Measurements from ENCODE around the gene CRADD.
"Not testable (repeated sequence)": the region's sequence is repeated elsewhere in the genome, so short reads cannot be mapped to it uniquely, and the experiment has no call there.

The CRADD gene

DNA sequence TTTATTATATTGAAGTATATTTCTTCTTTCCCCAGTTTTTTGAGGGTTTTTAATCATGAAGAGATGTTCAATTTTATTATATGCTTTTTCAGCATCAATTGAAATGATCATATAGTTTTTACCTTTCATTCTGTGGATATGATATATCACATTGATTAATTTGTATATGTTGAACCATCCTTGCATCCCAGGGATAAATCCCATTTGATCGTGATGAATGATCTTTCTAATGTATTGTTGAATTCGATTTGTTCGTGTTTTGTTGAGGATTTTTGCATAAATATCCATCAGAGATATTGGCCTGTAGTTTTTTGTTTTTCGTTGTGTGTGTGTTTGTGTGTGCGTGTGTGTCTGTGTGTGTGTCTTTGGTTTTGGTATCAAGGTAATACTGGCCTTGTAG, 196.4 kb downstream of the CRADD start:
- no peak for DNase-seq (ENCODE audit: low read depth)

DNA sequence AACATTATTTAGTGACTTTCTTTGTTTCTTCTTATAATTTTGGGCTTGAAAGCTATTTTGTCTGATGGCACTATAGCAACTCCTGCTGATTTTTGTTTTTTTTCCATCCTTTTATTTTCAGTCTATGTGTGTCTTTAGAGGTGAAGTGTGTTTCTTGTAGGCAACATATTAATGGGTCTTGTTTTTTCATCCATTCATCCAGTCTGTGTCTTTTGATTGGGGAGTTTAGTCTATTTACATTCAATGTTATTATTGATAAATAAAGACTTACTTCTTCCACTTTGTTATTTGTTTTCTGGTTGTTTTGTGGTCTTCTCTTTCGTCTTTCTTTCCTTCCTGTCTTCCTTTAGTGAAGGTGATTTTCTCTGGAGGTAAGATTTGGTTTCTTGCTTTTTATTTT, 198.0 kb downstream of the CRADD start:
- no peak for DNase-seq (ENCODE audit: low read depth)

GRCh38 chr12:93876360-93876759, 199.2 kb downstream of the CRADD start:
- DNase-seq (ENCODE audit: low read depth): no peak

DNA sequence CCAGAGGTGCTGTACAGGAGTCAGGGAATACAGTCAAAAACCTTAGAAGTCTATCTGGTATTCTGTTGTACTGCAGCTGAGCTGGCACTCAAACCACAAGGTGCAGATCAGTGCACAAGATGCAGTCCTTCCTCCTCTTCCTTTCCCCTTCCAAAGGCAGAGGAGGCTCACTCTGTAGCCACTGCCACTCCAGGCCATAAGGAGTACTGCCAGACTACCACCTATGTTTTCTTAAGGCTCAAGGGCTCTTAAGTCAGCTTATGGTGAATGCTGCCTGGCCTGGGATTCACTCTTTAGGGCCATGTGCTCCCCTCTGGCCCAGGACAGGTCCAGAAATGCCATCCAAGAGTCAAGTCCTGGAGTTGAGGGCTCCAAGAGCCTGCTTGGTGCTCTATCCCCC, 200.3 kb downstream of the CRADD start:
- no peak for DNase-seq (ENCODE audit: low read depth)

GRCh38 chr12:93879476-93880421, 202.6 kb downstream of the CRADD start:
- DNase-seq (ENCODE audit: low read depth): no peak

DNA sequence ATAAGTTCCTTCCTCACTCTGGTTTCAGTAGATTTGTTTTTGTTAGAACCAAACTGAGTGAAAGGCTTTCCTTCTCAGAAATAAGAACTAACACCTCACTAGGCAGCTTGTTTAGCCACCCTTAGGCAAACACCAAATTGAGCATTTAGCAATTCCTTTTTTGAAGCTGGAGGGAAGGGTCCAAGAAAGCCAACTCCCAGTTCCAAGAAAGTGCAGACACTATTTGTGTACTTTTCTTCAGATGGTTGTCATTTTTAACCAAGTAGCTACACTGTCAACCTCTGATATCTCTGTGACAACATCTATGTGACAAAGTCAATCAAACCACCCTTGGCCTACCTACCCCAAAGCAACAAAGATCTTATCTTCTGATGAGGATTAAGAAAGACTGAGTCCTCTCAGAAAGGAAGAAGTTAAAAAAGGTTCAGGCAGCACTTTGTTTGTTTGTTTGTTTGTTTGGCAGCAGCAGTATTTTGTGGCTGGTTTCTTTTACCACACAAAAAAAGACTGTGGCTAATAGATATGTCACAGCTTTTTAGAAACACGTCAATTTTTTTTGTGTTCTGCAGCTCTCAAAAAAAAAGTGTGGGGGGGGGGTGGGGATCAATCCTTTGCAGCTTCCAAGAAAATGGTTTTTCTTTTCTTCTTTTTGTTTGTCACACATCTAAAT, 203.8 kb downstream of the CRADD start:
- no peak for DNase-seq (ENCODE audit: low read depth)

GRCh38 chr12:93882763-93883162, 205.6 kb downstream of the CRADD start:
- DNase-seq (ENCODE audit: low read depth): no peak

GRCh38 chr12:93883436-93884154, 206.4 kb downstream of the CRADD start:
- no peak for DNase-seq (ENCODE audit: low read depth)

GRCh38 chr12:93884794-93885460, 207.8 kb downstream of the CRADD start:
- no peak for DNase-seq (ENCODE audit: low read depth)

- DNase-seq (ENCODE audit: low read depth): not testable (repeated sequence)
Observed at GRCh38 chr12:93885973-93886532, 208.9 kb downstream of the CRADD start.

DNA sequence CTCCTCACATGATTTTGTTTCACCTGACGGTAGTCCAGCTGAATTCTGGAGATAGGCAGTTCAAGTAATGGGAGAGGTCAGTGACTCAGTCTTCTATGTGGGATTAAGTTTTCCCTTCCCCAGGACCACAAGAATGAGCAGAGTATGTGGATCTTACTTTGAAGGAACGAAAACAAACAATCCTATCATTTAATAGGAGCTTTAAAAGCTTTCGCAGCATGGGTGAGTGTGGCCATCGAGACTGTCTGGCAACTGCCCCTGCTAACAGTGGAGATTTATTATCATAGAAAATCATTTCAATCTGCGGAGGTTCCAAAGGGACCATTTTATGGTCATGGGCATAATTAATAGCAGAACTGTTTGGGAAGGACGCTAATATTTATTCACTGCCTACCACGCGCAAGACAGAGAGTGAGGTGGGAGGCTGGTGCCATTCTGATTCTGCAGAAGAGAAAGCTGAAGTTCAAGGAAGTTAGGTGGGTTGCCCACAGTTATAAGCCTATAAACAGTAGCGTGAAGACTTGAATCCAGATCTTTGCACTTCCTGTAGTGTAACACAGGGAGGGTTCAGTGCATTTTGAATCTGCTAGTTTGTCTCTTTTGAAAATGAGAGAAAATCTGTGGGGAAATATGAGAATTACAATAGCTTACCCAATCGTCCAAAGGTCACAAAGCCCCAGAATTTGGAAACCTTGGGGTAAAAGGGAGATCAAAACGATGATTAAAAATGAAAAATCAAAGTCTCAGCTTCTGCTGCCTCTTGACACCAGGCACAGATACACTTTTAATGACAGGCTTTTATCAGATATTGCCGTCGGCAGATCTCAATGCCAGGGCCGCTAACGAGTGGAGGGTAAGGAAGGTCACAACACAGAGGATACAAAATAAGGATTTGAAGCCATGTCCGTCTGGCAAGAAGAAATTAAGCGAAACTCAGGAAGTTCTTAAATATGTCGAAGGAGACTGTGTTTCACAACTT, 209.6 kb downstream of the CRADD start:
- DNase-seq (ENCODE audit: low read depth): no peak

DNA sequence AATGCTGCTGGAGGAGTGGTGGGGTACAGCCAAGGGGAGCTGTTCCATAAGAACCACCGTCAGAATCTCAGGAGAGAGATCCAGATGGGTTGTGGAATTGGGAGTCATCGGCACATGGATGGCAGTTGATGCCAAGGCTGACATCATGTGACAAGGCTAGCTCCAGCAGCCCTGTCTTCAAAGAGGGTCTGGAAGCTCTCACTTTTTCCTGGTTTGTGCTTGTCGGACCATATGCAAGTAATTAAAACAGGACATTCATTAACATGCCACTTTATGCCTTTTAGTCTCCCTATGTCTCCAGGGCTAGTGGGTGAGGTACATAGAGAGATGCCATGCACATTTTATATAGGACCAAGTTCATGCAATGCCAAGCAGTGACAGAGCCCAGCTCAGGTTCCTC, 211.8 kb downstream of the CRADD start:
- DNase-seq (ENCODE audit: low read depth): no peak

GRCh38 chr12:93889516-93890212, 212.5 kb downstream of the CRADD start:
- no peak for DNase-seq (ENCODE audit: low read depth)

- no peak for DNase-seq (ENCODE audit: low read depth)
Observed at GRCh38 chr12:93892423-93893268, 215.5 kb downstream of the CRADD start.

DNA sequence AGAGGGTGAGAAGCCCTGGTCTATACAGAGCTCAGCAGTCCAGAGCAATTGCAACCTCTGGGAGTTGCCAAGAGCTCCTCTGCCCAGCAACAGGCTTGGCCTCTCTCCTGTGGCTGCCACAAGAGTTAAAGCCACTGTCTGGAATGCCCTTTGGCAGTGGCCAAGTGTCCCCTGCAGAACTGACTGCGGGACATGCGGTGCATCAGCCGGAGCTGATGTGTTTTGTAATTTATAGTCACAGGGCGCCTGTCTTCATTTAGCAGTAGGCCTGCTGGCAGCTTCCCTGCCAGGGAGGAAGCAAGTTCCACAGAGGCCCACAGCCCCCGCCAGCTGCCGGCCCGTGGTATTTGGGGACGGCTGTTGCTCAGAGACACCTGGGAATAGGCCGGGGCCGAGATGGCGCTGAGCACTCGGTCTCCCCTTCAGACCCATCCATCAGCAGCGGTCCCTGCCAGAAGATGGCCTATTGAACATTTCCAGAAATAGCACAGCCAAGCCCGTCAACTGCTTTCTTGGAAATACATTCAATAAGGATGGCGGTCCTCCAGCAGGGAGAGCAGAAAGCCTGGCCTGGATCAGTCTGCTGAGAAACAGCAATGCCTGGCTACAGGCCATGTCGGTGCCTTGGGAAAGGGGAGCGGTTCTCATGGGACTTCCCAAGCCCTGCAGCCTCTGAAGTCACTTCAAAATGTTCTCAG, 217.4 kb downstream of the CRADD start:
- no peak for DNase-seq (ENCODE audit: low read depth)

DNA sequence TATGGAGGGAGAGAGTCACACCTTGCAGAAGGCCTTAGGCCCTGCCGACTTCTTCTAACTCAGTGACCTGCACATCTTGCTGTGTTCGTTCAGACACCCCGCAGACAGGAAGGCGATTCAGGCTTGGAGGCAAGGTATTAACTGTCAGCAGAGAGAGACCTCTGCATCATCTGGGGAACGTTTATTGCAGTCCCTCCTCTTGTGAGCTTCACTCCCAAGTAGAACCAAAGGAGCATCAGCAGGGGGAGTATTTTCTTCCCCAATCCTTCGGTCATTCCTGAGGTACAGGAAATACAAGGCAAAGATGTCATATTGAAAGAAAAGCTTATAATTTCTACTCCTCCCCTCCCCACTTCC, 217.9 kb downstream of the CRADD start:
- DNase-seq (ENCODE audit: low read depth): no peak

DNA sequence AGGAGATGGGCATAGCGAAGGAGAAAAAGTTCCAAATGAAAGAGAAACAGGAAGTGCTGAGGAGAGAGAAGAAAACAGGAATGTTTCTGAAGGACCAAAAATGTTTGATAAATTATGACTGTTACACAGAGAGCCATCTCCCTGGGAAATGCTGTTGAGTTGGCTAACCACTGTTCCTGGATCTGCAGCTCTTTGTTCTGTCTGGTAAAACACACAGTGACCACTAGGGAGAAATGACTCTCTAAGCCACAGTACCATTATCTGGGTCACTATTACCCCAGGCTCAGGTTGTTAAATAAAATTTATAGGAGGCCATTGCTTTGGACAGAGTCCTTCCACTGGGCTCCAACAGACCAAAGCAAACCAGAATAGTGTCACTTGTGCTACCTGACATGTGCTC, 219.3 kb downstream of the CRADD start:
- DNase-seq (ENCODE audit: low read depth): no peak

DNA sequence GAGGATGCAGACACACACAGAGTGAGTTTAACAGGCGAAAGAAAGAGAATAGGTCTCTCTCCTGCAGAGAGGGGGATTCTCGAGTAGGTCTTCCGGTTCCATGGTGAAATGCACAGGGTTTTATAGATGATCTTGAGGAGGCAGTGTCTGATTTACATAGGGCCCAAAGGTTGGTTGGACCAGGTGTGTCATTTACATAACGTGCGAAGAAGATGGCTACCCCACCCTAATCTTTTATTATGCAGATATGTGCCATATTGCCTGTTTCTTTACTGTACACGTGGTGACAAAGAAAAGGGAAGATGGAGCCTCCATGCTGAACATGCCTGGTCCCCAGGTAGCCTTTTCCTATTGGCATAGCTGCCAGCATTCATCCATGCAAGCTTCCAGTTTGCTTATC, 219.8 kb downstream of the CRADD start:
- no peak for DNase-seq (ENCODE audit: low read depth)

GRCh38 chr12:93901739-93902138, 224.6 kb downstream of the CRADD start:
- DNase-seq (ENCODE audit: low read depth): no peak

All from stimulated activated CD8-positive, alpha-beta memory T cell treated with anti-CD3 and anti-CD28 coated beads, Interleukin-15, amount 100 ng/mL, for 24 hours (primary cell).